HCT116 (cell line): ENCODE measurements around the gene OSBPL10. TPM values are rescaled to one million over a fixed set of nuclear protein-coding genes. Genes with fewer than 3 reads are reported as not detected.

Experiments used
- ATAC-seq: fragments of 200-7000 bp; cut with Tn5 transposase; 2 replicates; pipeline ENCODE4 v1.9.1; 2020; ENCODE audit warnings: mild to moderate bottlenecking, moderate library complexity
- BruUV-seq: library from RNA; stranded (reverse); fragments of 400-500 nt; replicated peaks from 2 replicates; lab custom pipeline; 2021; lab: Mats Ljungman, UMichigan
- CTCF ChIA-PET: fragments of 300-600 bp; sonication (Branson Sonifier 250); formaldehyde crosslinking; loops from one replicate; lab custom pipeline; 2021; ENCODE audit warnings: antibody characterized with exemption; lab: Charles Lee
- POLR2A ChIA-PET: fragments of 300-600, 350-600 bp; sonication (Branson Sonifier 250); formaldehyde crosslinking; loops from one replicate; lab custom pipeline; 2021; ENCODE audit warnings: antibody characterized with exemption; lab: Charles Lee
- RAD21 ChIA-PET, 2 experiments: fragments of 300-600 bp; sonication (Branson Sonifier 250); formaldehyde crosslinking; loops; one replicate each; lab custom pipeline; 2023; ENCODE audit warnings: low total read pairs in 2 of 2; ENCODE audit not compliant: uncharacterized antibody in 2 of 2, unreplicated experiment in 2 of 2, low non-redundant PET in 1 of 2; lab: Charles Lee
- DNase-seq: peaks from one replicate; pipeline ENCODE4 v3.0.0-alpha.2; 2010; ENCODE audit warnings: low read depth, low spot score
- H2AFZ ChIP-seq: fragments of 200-600 bp; shearing (Covaris generic), sonication (generic); 2 replicates; pipeline ENCODE4 v1.6.1; 2017; ENCODE audit warnings: low read depth, mixed run types, mixed read lengths, antibody characterized with exemption, low read length; ENCODE audit not compliant: poor library complexity, severe bottlenecking
- H3K27ac ChIP-seq: 2 replicates; pipeline ENCODE4 v1.5.1; 2012; ENCODE audit warnings: low read depth, low read length
- H3K27me3 ChIP-seq: fragments of 200-600 bp; sonication (generic); 2 replicates; pipeline ENCODE4 v1.6.1; 2016; ENCODE audit warnings: mixed run types, low read length, mixed read lengths; ENCODE audit not compliant: insufficient read depth
- H3K36me3 ChIP-seq, 2 experiments: fragments of 200-500 bp in 1 of 2; fragments of 200-600 bp in 1 of 2; sonication (Bioruptor generic) in 1 of 2; sonication (generic) in 1 of 2; 2 replicates each; pipeline versions ENCODE4 v1.5.1 to v1.6.1; 2014 to 2016; ENCODE audit warnings: low read length in 2 of 2, inconsistent platforms in 1 of 2, mixed read lengths in 1 of 2, mixed run types in 1 of 2; ENCODE audit not compliant: insufficient read depth in 2 of 2, control insufficient read depth in 1 of 2
- H3K4me1 ChIP-seq, 2 experiments: fragments of 200-600 bp in 1 of 2; sonication (generic) in 1 of 2; 2 replicates each; pipeline versions ENCODE4 v1.5.1 to v1.6.1; 2012 to 2017; ENCODE audit warnings: low read length in 2 of 2, inconsistent platforms in 1 of 2, mild to moderate bottlenecking in 1 of 2, mixed read lengths in 1 of 2, mixed run types in 1 of 2, moderate library complexity in 1 of 2; ENCODE audit not compliant: insufficient read depth in 2 of 2, control insufficient read depth in 1 of 2
- H3K4me2 ChIP-seq: fragments of 200-600 bp; sonication (generic); 2 replicates; pipeline ENCODE4 v1.6.1; 2017; ENCODE audit warnings: mixed run types, low read length, mixed read lengths
- H3K4me3 ChIP-seq, 2 experiments: fragments of 200-600 bp in 1 of 2; sonication (generic) in 1 of 2; replicated peaks in 1 of 2; 2 replicates each; pipeline ENCODE4 v1.5.1; 2011 to 2016; ENCODE audit warnings: low read length in 2 of 2, control low read depth in 1 of 2, low read depth in 1 of 2, mild to moderate bottlenecking in 1 of 2, mixed read lengths in 1 of 2, mixed run types in 1 of 2
- H3K79me2 ChIP-seq: fragments of 200-600 bp; sonication (generic); 2 replicates; pipeline ENCODE4 v1.6.1; 2017; ENCODE audit warnings: mild to moderate bottlenecking, mixed run types, low read length, moderate library complexity, mixed read lengths; ENCODE audit not compliant: insufficient read depth
- H3K9ac ChIP-seq: fragments of 200-600 bp; sonication (generic); 2 replicates; pipeline ENCODE4 v1.6.1; 2016; ENCODE audit warnings: low read length, mixed read lengths
- H3K9me2 ChIP-seq: fragments of 200-600 bp; sonication (generic), shearing (Covaris generic); 2 replicates; pipeline ENCODE4 v1.6.1; 2017; ENCODE audit warnings: mixed run types, mild to moderate bottlenecking, moderate library complexity; ENCODE audit not compliant: insufficient read depth
- H3K9me3 ChIP-seq, 2 experiments: fragments of 200-500 bp in 1 of 2; fragments of 200-600 bp in 1 of 2; sonication (Bioruptor generic) in 1 of 2; sonication (generic) in 1 of 2; 2 replicates each; pipeline ENCODE4 v1.6.1; 2014 to 2017; ENCODE audit warnings: low read length in 2 of 2, mixed read lengths in 2 of 2, inconsistent platforms in 1 of 2, low read depth in 1 of 2, mild to moderate bottlenecking in 1 of 2, mixed run types in 1 of 2, moderate library complexity in 1 of 2; ENCODE audit not compliant: control insufficient read depth in 1 of 2, insufficient read depth in 1 of 2
- H4K20me1 ChIP-seq: fragments of 200-600 bp; sonication (generic), shearing (Covaris generic); 2 replicates; pipeline ENCODE4 v1.6.1; 2017; ENCODE audit warnings: mixed run types, mild to moderate bottlenecking, moderate library complexity; ENCODE audit not compliant: insufficient read depth
- CBX3 ChIP-seq: IDR thresholded peaks from 2 replicates; pipeline ENCODE4 v1.6.1; 2012; ENCODE audit warnings: low read depth
- EGR1 ChIP-seq: IDR thresholded peaks from 2 replicates; pipeline ENCODE4 v1.6.1; 2012; ENCODE audit warnings: low read depth
- SRF ChIP-seq: IDR thresholded peaks from 2 replicates; pipeline ENCODE4 v1.6.1; 2012; ENCODE audit warnings: low read depth
- intact Hi-C: fragments of 100-400 bp; cut with micrococcal nuclease; formaldehyde crosslinking; loops from 2 replicates; pipeline ENCODE4 v1.10.0; 2022
- total RNA-seq: library from RNA; stranded (reverse); gene quantifications from one replicate; pipeline ENCODE4 v1.2.1, GENCODE V29; 2021; ENCODE audit not compliant: unreplicated experiment
- TF ChIP-seq, protein P1 (sequence below): IDR thresholded peaks from 2 replicates; pipeline ENCODE4 v1.6.1; 2012; ENCODE audit warnings: low read depth
- TF ChIP-seq, protein P2 (sequence below): IDR thresholded peaks from 2 replicates; pipeline ENCODE4 v1.6.1; 2012

The OSBPL10 gene
- total RNA-seq, 1 experiment from 2014 or later, result 25.8 TPM

DNA sequence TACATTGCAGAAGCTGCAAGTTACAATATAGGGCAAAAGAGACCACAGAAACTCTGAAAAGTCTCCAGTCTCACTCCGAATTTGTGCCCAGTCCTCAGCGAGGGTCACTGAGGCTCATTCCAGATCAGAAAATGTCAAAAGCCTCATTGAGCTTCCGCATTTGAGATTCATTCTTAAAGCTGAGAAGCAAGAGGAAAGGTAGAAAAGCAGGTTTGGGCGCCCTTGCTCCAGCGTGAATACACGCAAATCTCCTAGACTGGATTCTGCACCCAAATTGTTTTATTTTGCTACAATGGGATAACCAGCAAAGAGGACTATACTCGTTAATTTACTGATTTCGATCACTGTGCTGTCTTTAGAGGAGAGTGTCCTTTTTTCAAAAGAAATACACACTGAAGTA is 236.1 kb downstream of the OSBPL10 start:
- no TSS peak for BruUV-seq
- no peak overlapping the region for H3K4me2 ChIP-seq

More for the DNA sequence above, 236.1 kb downstream of the OSBPL10 start:
- H3K79me2 ChIP-seq, result no peaks in the 10 kb centered on the region
- H3K27me3 ChIP-seq, result no peaks in the 10 kb centered on the region
- intact Hi-C loops, result no loop called here
- CTCF ChIA-PET, result no interaction called here
- H3K27ac ChIP-seq, result no peak overlapping the region
- ATAC-seq (no peak), DNase-seq (no peak)
- no peak for TF ChIP-seq SRF
- TF ChIP-seq, protein P1, sequence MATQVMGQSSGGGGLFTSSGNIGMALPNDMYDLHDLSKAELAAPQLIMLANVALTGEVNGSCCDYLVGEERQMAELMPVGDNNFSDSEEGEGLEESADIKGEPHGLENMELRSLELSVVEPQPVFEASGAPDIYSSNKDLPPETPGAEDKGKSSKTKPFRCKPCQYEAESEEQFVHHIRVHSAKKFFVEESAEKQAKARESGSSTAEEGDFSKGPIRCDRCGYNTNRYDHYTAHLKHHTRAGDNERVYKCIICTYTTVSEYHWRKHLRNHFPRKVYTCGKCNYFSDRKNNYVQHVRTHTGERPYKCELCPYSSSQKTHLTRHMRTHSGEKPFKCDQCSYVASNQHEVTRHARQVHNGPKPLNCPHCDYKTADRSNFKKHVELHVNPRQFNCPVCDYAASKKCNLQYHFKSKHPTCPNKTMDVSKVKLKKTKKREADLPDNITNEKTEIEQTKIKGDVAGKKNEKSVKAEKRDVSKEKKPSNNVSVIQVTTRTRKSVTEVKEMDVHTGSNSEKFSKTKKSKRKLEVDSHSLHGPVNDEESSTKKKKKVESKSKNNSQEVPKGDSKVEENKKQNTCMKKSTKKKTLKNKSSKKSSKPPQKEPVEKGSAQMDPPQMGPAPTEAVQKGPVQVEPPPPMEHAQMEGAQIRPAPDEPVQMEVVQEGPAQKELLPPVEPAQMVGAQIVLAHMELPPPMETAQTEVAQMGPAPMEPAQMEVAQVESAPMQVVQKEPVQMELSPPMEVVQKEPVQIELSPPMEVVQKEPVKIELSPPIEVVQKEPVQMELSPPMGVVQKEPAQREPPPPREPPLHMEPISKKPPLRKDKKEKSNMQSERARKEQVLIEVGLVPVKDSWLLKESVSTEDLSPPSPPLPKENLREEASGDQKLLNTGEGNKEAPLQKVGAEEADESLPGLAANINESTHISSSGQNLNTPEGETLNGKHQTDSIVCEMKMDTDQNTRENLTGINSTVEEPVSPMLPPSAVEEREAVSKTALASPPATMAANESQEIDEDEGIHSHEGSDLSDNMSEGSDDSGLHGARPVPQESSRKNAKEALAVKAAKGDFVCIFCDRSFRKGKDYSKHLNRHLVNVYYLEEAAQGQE, result no peak
- TF ChIP-seq, protein P2, sequence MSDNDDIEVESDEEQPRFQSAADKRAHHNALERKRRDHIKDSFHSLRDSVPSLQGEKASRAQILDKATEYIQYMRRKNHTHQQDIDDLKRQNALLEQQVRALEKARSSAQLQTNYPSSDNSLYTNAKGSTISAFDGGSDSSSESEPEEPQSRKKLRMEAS, result no peak
- TF ChIP-seq EGR1, result no peak
- no peak for TF ChIP-seq CBX3
- no peaks in the 10 kb centered on the region for H3K36me3 ChIP-seq
- no peaks in the 10 kb centered on the region for H3K4me1 ChIP-seq
- H3K9me3 ChIP-seq, result no peaks in the 10 kb centered on the region
- H3K4me3 ChIP-seq, result no peak overlapping the region
- RAD21 ChIA-PET, result no interaction called here
- H4K20me1 ChIP-seq, result peaks cover 2% of the 10 kb centered on the region; the same call in 1 of the 2 replicates
- H2AFZ ChIP-seq, result no peak overlapping the region
- POLR2A ChIA-PET, result no interaction called here
- no peaks in the 10 kb centered on the region for H3K9me2 ChIP-seq
- no peak overlapping the region for H3K9ac ChIP-seq
